Astrocyte of the cerebellum (primary cell): ENCODE data around the gene TMEM233.

Experiments used
- DNase-seq: peaks from one replicate; pipeline ENCODE4 v3.0.0-alpha.2; 2011; ENCODE audit warnings: low read depth
- H3K4me3 ChIP-seq: 2 replicates; pipeline ENCODE4 v1.5.1; 2011; ENCODE audit warnings: mild to moderate bottlenecking, low read depth, low read length, moderate library complexity
- CTCF ChIP-seq: IDR thresholded peaks from 2 replicates; pipeline ENCODE4 v1.5.1; 2012; ENCODE audit warnings: low read length, low read depth, moderate library complexity, mild to moderate bottlenecking; ENCODE audit errors: missing control alignments
- in situ Hi-C: cut with HindIII; loops from 2 replicates; pipeline ENCODE4 v1.10.0; 2017; ENCODE audit warnings: low sequenced_read_pairs

TMEM233 gene

DNA sequence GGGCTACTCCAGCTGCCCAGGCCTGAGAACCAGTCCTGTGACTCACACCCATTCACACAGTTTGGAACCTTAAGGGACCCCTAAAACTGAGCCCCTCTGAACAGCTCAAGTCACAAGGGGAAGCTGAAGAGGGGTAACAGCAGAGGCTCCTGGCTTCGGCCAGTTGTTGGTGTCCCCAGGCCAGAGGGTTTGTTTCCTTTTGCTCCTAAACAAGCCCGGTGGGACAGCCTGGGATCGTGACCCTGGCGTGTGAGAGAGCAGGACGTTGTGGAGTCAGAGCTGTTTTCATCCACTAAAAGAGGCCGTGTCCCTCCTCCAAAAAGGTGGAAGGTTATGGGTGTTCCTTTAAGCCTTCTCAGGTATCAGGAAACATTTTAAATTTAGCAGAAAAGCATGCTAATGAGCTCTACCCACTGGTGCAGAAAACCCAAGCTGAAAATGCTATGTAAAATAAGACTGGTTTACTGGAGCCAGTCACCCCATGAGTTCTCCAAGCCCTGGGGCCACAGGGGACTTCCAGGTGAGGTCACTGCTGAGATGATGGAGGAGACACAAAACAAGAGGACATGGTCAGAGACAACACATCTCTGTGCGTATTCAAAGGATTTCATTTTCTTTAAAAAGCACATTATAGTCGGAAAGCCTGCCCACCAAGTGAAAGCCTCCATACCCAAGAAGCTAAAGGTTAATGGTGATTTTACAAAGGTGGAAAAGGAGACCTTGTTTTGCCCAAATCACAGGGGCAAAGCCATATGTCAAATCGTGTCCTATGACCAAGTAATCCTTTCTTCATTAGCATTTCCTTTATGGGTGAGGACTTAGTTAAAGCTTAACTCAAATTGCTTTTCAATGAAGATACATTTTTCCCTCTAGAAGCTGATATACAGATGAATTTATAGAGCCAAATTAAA, 88.4 kb downstream of the TMEM233 start:
- no peak for DNase-seq
- no peak for TF ChIP-seq CTCF
- in situ Hi-C loops: no loop called here
- H3K4me3 ChIP-seq: no peak overlapping the region

- no peak overlapping the region for H3K4me3 ChIP-seq
- no peak for TF ChIP-seq CTCF
- DNase-seq: no peak
- in situ Hi-C loops: no loop called here
These were observed 89.2 kb downstream of the TMEM233 start for GRCh38 chr12:119682639-119683252.

DNA sequence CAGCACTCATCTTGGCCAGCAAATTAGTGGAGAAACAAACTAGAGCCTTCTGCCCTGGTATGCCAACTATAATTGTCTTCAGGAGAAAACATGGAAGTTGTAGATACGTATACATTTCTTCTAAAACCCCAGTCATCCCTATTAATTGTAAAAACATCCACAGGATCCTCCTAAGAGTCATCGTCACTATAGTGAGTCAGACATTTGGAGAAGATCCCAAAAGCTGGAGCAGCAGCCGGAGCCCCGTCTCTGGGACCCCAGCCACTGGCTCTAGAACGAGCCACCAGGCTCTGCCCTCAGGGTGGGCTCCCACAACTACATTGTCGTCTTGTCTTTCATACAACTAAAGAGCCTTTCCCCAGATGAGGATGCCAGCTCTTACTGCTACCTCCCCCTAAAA, 89.8 kb downstream of the TMEM233 start:
- no peak for DNase-seq
- no peak overlapping the region for H3K4me3 ChIP-seq
- in situ Hi-C loops: no loop called here
- no peak for TF ChIP-seq CTCF

GRCh38 chr12:119683816-119684215, 90.2 kb downstream of the TMEM233 start:
- in situ Hi-C loops: no loop called here
- no peak for TF ChIP-seq CTCF
- H3K4me3 ChIP-seq: no peak overlapping the region
- no peak for DNase-seq

GRCh38 chr12:119684711-119685369, 91.3 kb downstream of the TMEM233 start:
- no peak for TF ChIP-seq CTCF
- no peak for DNase-seq
- no peak overlapping the region for H3K4me3 ChIP-seq
- in situ Hi-C loops: no loop called here

DNA sequence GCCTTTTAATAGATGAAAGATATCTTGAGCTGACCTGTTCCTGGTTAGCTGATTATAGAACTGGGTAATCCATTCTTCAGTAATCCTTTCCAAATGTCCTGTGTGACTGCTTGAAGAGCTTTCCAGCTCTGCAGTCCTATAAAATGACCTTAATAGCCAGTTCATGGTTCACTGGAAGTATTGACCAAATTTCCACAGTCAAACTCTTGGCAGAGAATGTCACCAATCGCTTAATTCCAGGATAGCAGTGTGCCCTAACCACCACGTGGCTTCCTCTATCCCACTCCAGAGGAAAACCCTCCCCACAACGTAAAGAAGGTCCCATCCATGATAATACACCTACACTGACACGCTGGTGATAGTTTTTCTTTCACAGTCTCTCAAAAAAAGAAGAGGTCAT, 91.8 kb downstream of the TMEM233 start:
- DNase-seq: no peak
- no peak for TF ChIP-seq CTCF
- H3K4me3 ChIP-seq: no peak overlapping the region
- in situ Hi-C loops: no loop called here
